Fibroblast of lung (primary cell): ENCODE data around the gene PIK3CD.

Experiments used
- EZH2 ChIP-seq: IDR thresholded peaks from 2 replicates; pipeline ENCODE4 v1.5.1; 2012; ENCODE audit warnings: low read length, control low read depth, mild to moderate bottlenecking; ENCODE audit errors: missing control alignments
- TF ChIP-seq, protein P1 (sequence below), 2 donors: IDR thresholded peaks in 1 of 2; conservative IDR thresholded peaks in 1 of 2; 1 replicate in 1 of 2; 2 replicates in 1 of 2; pipeline ENCODE4 v1.5.1; 2011 to 2012; ENCODE audit warnings: low read length in 2 of 2, control low read depth in 1 of 2, inconsistent platforms in 1 of 2, low read depth in 1 of 2, mild to moderate bottlenecking in 1 of 2

DNA sequence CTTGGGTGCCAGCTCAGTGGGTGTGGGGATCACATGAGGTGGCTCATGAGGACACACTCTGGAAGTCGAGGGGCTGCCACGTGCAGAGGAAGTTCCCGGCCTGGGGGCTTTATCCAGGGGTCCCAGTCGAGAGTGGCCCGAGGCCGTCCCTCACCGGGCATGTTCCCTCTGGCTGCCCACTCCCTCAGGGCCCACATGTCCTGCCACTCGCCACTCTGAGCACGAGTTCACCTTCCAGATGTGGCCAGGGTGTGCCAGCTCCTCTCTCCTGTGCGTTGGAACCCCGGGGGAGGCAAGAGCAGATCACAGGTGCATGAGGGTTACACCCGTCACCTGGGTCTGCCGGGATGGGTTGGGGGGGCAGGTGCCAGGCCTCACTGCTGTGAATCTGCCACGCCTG is 48.2 kb upstream of the PIK3CD start:
- TF ChIP-seq, protein P1, sequence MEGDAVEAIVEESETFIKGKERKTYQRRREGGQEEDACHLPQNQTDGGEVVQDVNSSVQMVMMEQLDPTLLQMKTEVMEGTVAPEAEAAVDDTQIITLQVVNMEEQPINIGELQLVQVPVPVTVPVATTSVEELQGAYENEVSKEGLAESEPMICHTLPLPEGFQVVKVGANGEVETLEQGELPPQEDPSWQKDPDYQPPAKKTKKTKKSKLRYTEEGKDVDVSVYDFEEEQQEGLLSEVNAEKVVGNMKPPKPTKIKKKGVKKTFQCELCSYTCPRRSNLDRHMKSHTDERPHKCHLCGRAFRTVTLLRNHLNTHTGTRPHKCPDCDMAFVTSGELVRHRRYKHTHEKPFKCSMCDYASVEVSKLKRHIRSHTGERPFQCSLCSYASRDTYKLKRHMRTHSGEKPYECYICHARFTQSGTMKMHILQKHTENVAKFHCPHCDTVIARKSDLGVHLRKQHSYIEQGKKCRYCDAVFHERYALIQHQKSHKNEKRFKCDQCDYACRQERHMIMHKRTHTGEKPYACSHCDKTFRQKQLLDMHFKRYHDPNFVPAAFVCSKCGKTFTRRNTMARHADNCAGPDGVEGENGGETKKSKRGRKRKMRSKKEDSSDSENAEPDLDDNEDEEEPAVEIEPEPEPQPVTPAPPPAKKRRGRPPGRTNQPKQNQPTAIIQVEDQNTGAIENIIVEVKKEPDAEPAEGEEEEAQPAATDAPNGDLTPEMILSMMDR (conservative IDR thresholded peaks at IDR 0.05 in 1 of 2, IDR thresholded peaks at IDR 0.05 in 1 of 2; ENCODE audit: low read depth in 1 of 2, low read length in 2 of 2) = no peak
- TF ChIP-seq EZH2 = no peak
